ENCODE results near the gene MOAP1. TPM values are rescaled to one million over a fixed set of nuclear protein-coding genes. Genes with fewer than 3 reads are reported as not detected.
"Not testable (repeated sequence)": the region's sequence is repeated elsewhere in the genome, so short reads cannot be mapped to it uniquely, and the experiment has no call there.

MOAP1 gene
- 10 to 100 TPM; 16.9 to 42.6 (median 17.1) TPM for total RNA-seq
- long read RNA-seq, donor 1, transcript MOAP1-201 (3 exons, 2,441 nt): major isoform, 51 of 63 reads
- long read RNA-seq, donor 1, transcript MOAP1-202 (2 exons, 2,529 nt): minor isoform, 8 of 63 reads
- long read RNA-seq, donor 1, partial matches to known transcripts: 4 of 63 reads
- long read RNA-seq, donor 1, other reads (novel, unspliced or antisense): 0 of 63 reads
- long read RNA-seq, donor 2, transcript MOAP1-201 (3 exons, 2,441 nt): major isoform, 9 of 11 reads
- long read RNA-seq, donor 2, partial matches to known transcripts: 0 of 11 reads
- long read RNA-seq, donor 2, other reads (novel, unspliced or antisense): 0 of 11 reads

DNA sequence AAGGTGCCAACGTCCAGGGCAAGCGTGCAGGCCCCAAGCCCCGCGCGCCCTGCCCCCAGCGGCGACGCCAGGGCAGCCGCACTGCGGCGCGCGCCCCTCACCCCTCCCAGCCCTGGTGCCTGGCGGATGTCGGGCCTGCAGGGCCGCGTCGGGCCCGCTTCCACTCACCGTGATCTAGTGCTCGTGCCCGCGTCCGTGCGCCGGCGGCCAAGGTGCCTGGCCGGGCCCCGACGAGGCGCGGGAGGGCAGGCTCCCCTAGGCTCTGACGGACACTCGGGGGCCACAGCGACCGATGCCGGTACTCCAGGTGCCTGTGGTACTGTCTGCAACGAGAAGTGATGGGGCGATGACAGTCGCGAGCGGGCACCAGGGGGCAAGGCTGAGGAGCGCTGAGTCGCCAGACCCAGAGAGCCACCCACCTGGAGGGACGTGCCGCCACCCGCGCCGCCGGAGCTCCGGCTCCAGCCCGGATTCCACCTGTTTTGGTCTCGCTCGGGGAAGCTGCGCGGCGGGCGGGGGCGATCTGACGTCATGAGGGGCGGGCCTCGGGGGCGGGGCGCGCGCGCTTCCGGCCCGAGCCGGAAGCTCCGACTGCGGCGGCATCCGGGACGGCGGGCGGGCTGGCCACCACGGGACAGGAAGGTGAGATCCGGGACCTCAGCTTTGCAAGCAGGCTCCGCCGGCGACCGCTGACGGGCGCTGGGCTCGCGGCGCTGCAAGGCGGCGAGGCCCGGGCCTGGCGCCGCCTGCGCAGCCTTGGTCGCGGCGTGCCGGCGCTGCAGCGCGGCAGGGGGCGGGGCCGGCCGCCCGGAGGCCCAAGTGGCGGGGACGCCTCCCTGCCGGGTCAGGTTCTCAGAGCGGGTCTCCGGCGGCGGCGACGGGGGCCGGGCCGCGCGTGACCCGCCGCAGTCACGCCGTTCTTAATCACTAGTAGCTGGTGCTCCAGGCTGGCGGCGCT, at the start of gene MOAP1, which contains the start of gene LYSET:
TSS of gene MOAP1 (minus strand) at position 507 of the 958 bp plus-strand sequence. CDS start 655 bp downstream, outside the sequence.
TSS of gene LYSET (plus strand) at position 927 of the 958 bp plus-strand sequence. CDS start 89 bp downstream, outside the sequence.
- intact Hi-C loops (cut with DNase I, micrococcal nuclease): no loop called here
- peaks cover 16% of the 10 kb centered on the region for H3K4me1 ChIP-seq (ENCODE audit: low read depth)
- peak; percentile 95 for ATAC-seq

GRCh38 chr14:93233078-93233477, 48.4 kb upstream of the MOAP1 start:
- DNase-seq; intact Hi-C loops (cut with DNase I, micrococcal nuclease); H3K36me3 ChIP-seq (ENCODE audit: low read depth); H3K4me3 ChIP-seq; H3K4me1 ChIP-seq (ENCODE audit: low read depth); ATAC-seq; H3K9me3 ChIP-seq: not testable (repeated sequence)

More for the DNA sequence above, at the start of gene MOAP1, which contains the start of gene LYSET:
- TF ChIP-seq CTCF (IDR thresholded peaks at IDR 0.05): peak; percentile 8
- DNase-seq: peak; percentile 88 to 96 (median 93)
- Histone ChIP-seq H3K9me3 (no peaks in the 10 kb centered on the region), H3K4me3 (peak within 1 kb of the TSS; percentile 78), H3K36me3 (ENCODE audit: low read depth) (no peaks in the 10 kb centered on the region)

GRCh38 chr14:93232159-93232558, 47.5 kb upstream of the MOAP1 start:
- intact Hi-C loops (cut with DNase I, micrococcal nuclease): no loop called here

GRCh38 chr14:93231129-93231979, 46.7 kb upstream of the MOAP1 start:
- H3K9me3 ChIP-seq: no peaks in the 10 kb centered on the region
- H3K4me1 ChIP-seq (ENCODE audit: low read depth): no peaks in the 10 kb centered on the region
- H3K4me3 ChIP-seq: no peak overlapping the region
- H3K36me3 ChIP-seq (ENCODE audit: low read depth): no peaks in the 10 kb centered on the region
- no peak for TF ChIP-seq CTCF (IDR thresholded peaks at IDR 0.05)
- DNase-seq (no peak), ATAC-seq (peak; percentile 57)
- intact Hi-C loops (cut with DNase I, micrococcal nuclease): no loop called here

More at GRCh38 chr14:93232159-93232558, 47.5 kb upstream of the MOAP1 start:
- no peak for TF ChIP-seq CTCF (IDR thresholded peaks at IDR 0.05)
- H3K36me3 ChIP-seq (ENCODE audit: low read depth): no peaks in the 10 kb centered on the region
- no peaks in the 10 kb centered on the region for H3K9me3 ChIP-seq
- H3K4me3 ChIP-seq: no peak overlapping the region
- H3K4me1 ChIP-seq (ENCODE audit: low read depth): no peaks in the 10 kb centered on the region
- DNase-seq: no peak
- ATAC-seq: no peak

DNA sequence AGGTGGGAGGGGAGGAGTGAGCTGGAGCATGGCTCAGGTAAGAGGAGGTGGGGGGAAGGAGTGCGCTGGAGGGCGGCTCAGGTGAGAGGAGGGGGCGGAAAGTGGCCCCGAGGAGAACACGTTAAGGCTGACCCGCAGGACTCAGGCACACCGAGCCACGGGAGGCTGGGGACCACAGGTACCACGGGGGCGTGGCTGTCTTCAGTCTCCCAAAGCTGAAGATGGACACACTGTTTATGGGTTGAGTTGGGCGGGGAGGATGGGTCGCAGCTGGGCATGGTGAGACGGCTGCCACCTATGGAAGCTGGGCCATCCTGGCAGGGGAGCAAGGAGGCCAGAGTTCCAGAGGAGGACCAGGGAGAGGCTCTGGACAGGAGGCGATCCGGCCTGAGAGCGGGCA, 45.8 kb upstream of the MOAP1 start:
- intact Hi-C loops (cut with DNase I, micrococcal nuclease): no loop called here
- Histone ChIP-seq H3K4me3 (no peak overlapping the region), H3K9me3 (no peaks in the 10 kb centered on the region), H3K36me3 (ENCODE audit: low read depth) (no peaks in the 10 kb centered on the region), H3K4me1 (ENCODE audit: low read depth) (no peaks in the 10 kb centered on the region)
- DNase-seq (no peak), ATAC-seq (no peak)
- no peak for TF ChIP-seq CTCF (IDR thresholded peaks at IDR 0.05)

All from mucosa of descending colon (tissue), 3 donors.